CD4-positive, alpha-beta T cell (primary cell): Measurements from ENCODE around the gene PPP1CA. TPM values are rescaled to one million over a fixed set of nuclear protein-coding genes. Genes with fewer than 3 reads are reported as not detected.

Source experiments
- ATAC-seq: fragments of 200-7000 bp; cut with Tn5 transposase; one replicate; pipeline ENCODE4 v1.10.0; 2022; ENCODE audit warnings: mild to moderate bottlenecking; ENCODE audit not compliant: poor library complexity
- CTCF ChIA-PET: fragments of 350-600 bp; sonication (Branson Sonifier 250); formaldehyde crosslinking; loops from one replicate; lab custom pipeline; 2021; ENCODE audit warnings: antibody characterized with exemption, inconsistent platforms; lab: Charles Lee
- POLR2A ChIA-PET: fragments of 350-600 bp; sonication (Branson Sonifier 250); formaldehyde crosslinking; loops from one replicate; lab custom pipeline; 2021; ENCODE audit warnings: antibody characterized with exemption, inconsistent platforms; lab: Charles Lee
- DNase-seq, 14 experiments: peaks; one replicate each; pipeline ENCODE4 v3.0.0-alpha.2; 2013 to 2020; ENCODE audit warnings: mixed read lengths in 2 of 14
- H3K27ac ChIP-seq, 2 donors: one replicate each; pipeline versions ENCODE4 v1.5.1 to v1.7.0; 2013; ENCODE audit warnings: low read length in 2 of 2, low read depth in 1 of 2, mild to moderate bottlenecking in 1 of 2
- H3K27me3 ChIP-seq, 2 experiments: 1 replicate in 1 of 2; 2 replicates in 1 of 2; pipeline versions ENCODE4 v1.6.1 to v1.7.0; 2013; ENCODE audit warnings: low read length in 2 of 2, control low read depth in 1 of 2, mild to moderate bottlenecking in 1 of 2, moderate library complexity in 1 of 2; ENCODE audit not compliant: insufficient read depth in 2 of 2, control insufficient read depth in 1 of 2
- H3K36me3 ChIP-seq: one replicate; pipeline ENCODE4 v1.6.1; 2013; ENCODE audit warnings: low read length, control low read depth; ENCODE audit not compliant: insufficient read depth
- H3K4me1 ChIP-seq: one replicate; pipeline ENCODE4 v1.6.1; 2013; ENCODE audit warnings: low read length, control low read depth; ENCODE audit not compliant: insufficient read depth
- H3K4me3 ChIP-seq: one replicate; pipeline ENCODE4 v1.5.1; 2013; ENCODE audit warnings: mild to moderate bottlenecking, low read length, moderate library complexity
- H3K9me3 ChIP-seq, 2 experiments: 1 replicate in 1 of 2; 2 replicates in 1 of 2; pipeline versions ENCODE4 v1.6.1 to v1.7.0; 2013; ENCODE audit warnings: low read length in 2 of 2, mild to moderate bottlenecking in 2 of 2, control low read depth in 1 of 2, moderate library complexity in 1 of 2; ENCODE audit not compliant: control insufficient read depth in 1 of 2, insufficient read depth in 1 of 2
- H3K27ac Mint-ChIP-seq: one replicate; pipeline ENCODE4 v1.8.0; 2020; ENCODE audit warnings: mixed read lengths
- H3K27me3 Mint-ChIP-seq: one replicate; pipeline ENCODE4 v1.8.0; 2021; ENCODE audit warnings: mixed read lengths
- H3K36me3 Mint-ChIP-seq: one replicate; pipeline ENCODE4 v1.8.0; 2021; ENCODE audit warnings: low read depth, mixed read lengths
- H3K4me1 Mint-ChIP-seq: one replicate; pipeline ENCODE4 v1.8.0; 2021; ENCODE audit warnings: low read depth, mixed read lengths
- H3K4me3 Mint-ChIP-seq: one replicate; pipeline ENCODE4 v1.8.0; 2020; ENCODE audit warnings: mild to moderate bottlenecking, mixed read lengths
- H3K9me3 Mint-ChIP-seq: one replicate; pipeline ENCODE4 v1.8.0; 2020; ENCODE audit warnings: mixed read lengths
- CTCF ChIP-seq: fragments of 200-600 bp; IDR thresholded peaks from one replicate; pipeline ENCODE4 v1.8.0; 2022; ENCODE audit warnings: antibody characterized with exemption, mild to moderate bottlenecking
- intact Hi-C, 2 experiments: fragments of 100-400 bp; cut with DNase I in 1 of 2; cut with micrococcal nuclease in 1 of 2; formaldehyde crosslinking; loops; one replicate each; pipeline versions ENCODE4 v1.15.1 to v1.9.0; 2023 to 2025; cut with DNase I, micrococcal nuclease
- total RNA-seq, 174 experiments: library from RNA in 2 of 174; stranded (reverse) in 2 of 174; gene quantifications; one replicate each; pipeline ENCODE4 v1.2.3 and lab custom pipeline; 2021 to 2026

PPP1CA gene
- total RNA-seq, 2 experiments from 2014 or later: 42.0 to 45.5 TPM

DNA sequence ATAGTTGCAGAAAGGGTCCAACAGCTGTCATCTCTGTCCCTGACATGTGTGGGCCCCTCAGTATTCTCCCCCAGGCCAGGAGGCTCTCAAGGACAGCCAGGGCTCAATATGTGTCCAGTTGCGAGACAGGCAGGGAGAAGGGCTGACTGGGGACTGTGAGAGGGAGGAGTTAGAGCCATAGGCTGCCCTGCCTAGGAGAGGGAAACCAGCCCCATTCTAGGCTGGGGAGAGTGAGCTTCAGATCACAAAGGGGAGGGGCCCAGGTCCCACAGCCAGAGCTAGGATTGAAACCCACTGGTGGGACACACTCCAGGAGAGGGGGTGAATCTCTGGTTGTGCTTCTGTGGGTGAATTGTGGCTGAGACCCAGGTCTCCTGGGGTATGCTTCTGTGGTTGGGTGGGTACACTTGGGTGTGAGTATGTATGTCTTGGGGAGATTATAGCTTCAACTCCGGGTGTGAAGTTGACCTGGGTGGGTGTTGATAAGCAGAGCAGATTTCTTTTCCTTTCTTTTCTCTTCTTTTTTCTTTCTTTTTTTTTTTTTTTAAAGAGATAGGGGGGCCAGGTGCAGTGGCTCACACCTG is 11.7 kb upstream of the PPP1CA start:
- TF ChIP-seq CTCF: no peak
- H3K36me3 Mint-ChIP-seq: peaks cover 9% of the 10 kb centered on the region
- Histone ChIP-seq H3K4me3 (no peak overlapping the region), H3K4me1 (peaks cover 98% of the 10 kb centered on the region), H3K27ac (peak overlapping the region in 1 of 2 donors; percentile 84), H3K9me3 (no peaks in the 10 kb centered on the region), H3K36me3 (peaks cover 18% of the 10 kb centered on the region), H3K27me3 (no peaks in the 10 kb centered on the region)
- CTCF ChIA-PET: interaction anchor here (0.6 to 2.0 kb wide), 4 partner anchors 8 to 151 kb away, joined by 3 to 6 read pairs (median 3); no protein-coding TSS in a partner anchor
- POLR2A ChIA-PET: interaction anchor here (0.7 to 12.5 kb wide), 11 partner anchors 10 to 568 kb away, joined by 3 to 411 read pairs (median 5); partner anchors contain the start of genes AIP, PPP1CA, PTPRCAP and RAD9A
- peak overlapping the region; percentile 98 for H3K27ac Mint-ChIP-seq
- ATAC-seq (no peak), DNase-seq (no peak)
- H3K4me3 Mint-ChIP-seq: peak overlapping the region; percentile 82
- intact Hi-C loops: no loop called here
- H3K4me1 Mint-ChIP-seq: peaks cover 83% of the 10 kb centered on the region
- no peaks in the 10 kb centered on the region for H3K27me3 Mint-ChIP-seq
- H3K9me3 Mint-ChIP-seq: no peaks in the 10 kb centered on the region

DNA sequence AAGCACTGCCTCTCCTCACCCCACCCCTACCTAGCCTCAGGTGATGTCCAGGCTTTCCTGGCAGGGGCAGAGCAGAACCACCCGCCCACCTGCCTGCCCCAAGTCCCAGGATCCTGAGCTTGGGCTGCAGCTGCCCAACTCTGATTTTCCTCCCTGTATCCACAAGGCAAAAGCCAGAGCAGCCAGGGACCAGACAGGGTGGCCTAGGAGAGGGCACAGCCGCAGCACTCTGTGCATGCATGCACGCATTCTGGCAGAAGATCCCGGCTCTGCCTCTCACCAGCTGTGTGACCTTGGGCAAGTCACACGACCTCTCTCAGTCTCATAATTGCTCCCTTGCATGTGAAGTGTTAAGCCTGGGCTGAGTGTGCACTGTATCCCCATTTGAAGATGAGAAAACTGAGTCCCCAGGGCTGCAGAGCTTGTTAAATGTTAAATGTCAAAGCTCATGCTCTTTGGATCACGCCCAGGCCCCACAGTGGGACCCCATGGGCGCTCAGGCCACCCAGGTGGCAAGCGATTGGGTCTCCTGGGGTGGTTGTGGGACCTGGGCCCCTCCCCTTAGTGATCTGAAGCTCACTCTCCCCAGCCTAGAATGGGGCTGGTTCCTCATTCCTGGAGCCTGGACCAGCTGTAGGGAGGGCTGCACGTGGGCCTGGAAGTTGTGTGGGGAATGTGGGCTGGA is 11.0 kb upstream of the PPP1CA start:
- Mint-ChIP-seq H3K9me3 (no peaks in the 10 kb centered on the region), H3K4me3 (peak overlapping the region; percentile 82), H3K4me1 (peaks cover 83% of the 10 kb centered on the region), H3K36me3 (peaks cover 16% of the 10 kb centered on the region), H3K27ac (peak overlapping the region; percentile 98), H3K27me3 (no peaks in the 10 kb centered on the region)
- ChIA-PET CTCF (interaction anchor here (1.4 to 2.0 kb wide), 2 partner anchors 8 to 10 kb away, joined by 3 to 6 read pairs; no protein-coding TSS in a partner anchor), POLR2A (interaction anchor here (0.9 to 12.5 kb wide), 11 partner anchors 8 to 1915 kb away, joined by 3 to 411 read pairs (median 5); partner anchors contain the start of genes AIP, PPP1CA, PTPRCAP and RAD9A)
- Histone ChIP-seq H3K27me3 (no peaks in the 10 kb centered on the region), H3K4me3 (no peak overlapping the region), H3K27ac (peak overlapping the region in 1 of 2 donors; percentile 84), H3K36me3 (peaks cover 26% of the 10 kb centered on the region), H3K4me1 (peaks cover 98% of the 10 kb centered on the region), H3K9me3 (no peaks in the 10 kb centered on the region)
- DNase-seq (no peak), ATAC-seq (no peak)
- intact Hi-C loops: no loop called here
- TF ChIP-seq CTCF: no peak

DNA sequence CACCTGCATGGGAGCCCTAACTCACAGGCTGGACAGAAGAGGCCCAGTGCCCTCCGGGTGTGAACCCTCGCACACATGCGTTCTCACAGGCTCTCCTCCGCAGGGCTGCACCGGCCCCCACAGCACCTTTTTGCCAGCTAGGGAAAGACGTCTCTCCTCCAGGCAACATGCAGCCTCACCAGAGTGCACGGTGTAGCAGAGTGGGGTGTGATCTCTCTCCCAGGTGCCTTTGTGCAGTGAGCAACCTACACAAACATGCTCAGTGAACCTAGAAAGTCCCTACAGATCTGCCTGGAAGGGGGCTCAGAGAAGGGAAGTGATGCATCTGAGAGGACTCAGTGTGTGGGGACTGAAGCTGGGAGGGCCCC is 10.1 kb upstream of the PPP1CA start:
- no peak for ATAC-seq
- CTCF ChIA-PET: no interaction called here
- no peak overlapping the region for H3K4me3 ChIP-seq
- intact Hi-C loops: no loop called here
- no peaks in the 10 kb centered on the region for H3K27me3 Mint-ChIP-seq
- H3K4me1 ChIP-seq: peaks cover 98% of the 10 kb centered on the region
- H3K4me1 Mint-ChIP-seq: peaks cover 83% of the 10 kb centered on the region
- TF ChIP-seq CTCF: no peak
- peak in 2 of 14 experiments; percentile 42 to 46 for DNase-seq
- no peaks in the 10 kb centered on the region for H3K27me3 ChIP-seq
- H3K27ac ChIP-seq: peak overlapping the region in 1 of 2 donors; percentile 84
- peaks cover 25% of the 10 kb centered on the region for H3K36me3 Mint-ChIP-seq
- H3K4me3 Mint-ChIP-seq: peak overlapping the region; percentile 78
- POLR2A ChIA-PET: interaction anchor here (0.9 to 12.5 kb wide), 10 partner anchors 9 to 1915 kb away, joined by 3 to 411 read pairs (median 7); partner anchors contain the start of genes AIP, CABP4, PPP1CA and PTPRCAP
- no peaks in the 10 kb centered on the region for H3K9me3 ChIP-seq
- H3K27ac Mint-ChIP-seq: peak overlapping the region; percentile 98
- H3K9me3 Mint-ChIP-seq: no peaks in the 10 kb centered on the region
- H3K36me3 ChIP-seq: peaks cover 34% of the 10 kb centered on the region
